Suprapubic skin (tissue), 4 donors: ENCODE data around the gene MAGEB3.

Experiments used
- CTCF ChIP-seq, 2 donors: fragments of 200-600 bp in 1 of 2; fragments of 450-650 bp in 1 of 2; sonication (generic) in 1 of 2; IDR thresholded peaks; one replicate each; pipeline ENCODE4 v1.5.1; 2016 to 2019; ENCODE audit warnings: antibody characterized with exemption in 2 of 2, mild to moderate bottlenecking in 1 of 2, moderate library complexity in 1 of 2
- EP300 ChIP-seq: sonication (generic); formaldehyde crosslinking; IDR thresholded peaks from one replicate; pipeline ENCODE4 v1.6.1; 2017; ENCODE audit warnings: antibody characterized with exemption
- POLR2AphosphoS5 ChIP-seq, 3 donors: sonication (generic); formaldehyde crosslinking; IDR thresholded peaks; one replicate each; pipeline ENCODE4 v1.6.1; 2017; ENCODE audit warnings: antibody characterized with exemption in 3 of 3

- TF ChIP-seq CTCF (IDR thresholded peaks at IDR 0.05) (no peak), POLR2AphosphoS5 (IDR thresholded peaks at IDR 0.05) (no peak), EP300 (no peak)
Observed at GRCh38 chrX:30259927-30260326, 29.5 kb downstream of the MAGEB3 start.
